ENCODE measurements around the gene METTL27. TPM values are rescaled to one million over a fixed set of nuclear protein-coding genes. Genes with fewer than 3 reads are reported as not detected.
A peak's percentile ranks its signal among the peaks of the same experiment; 100 is the strongest.
"Not testable (repeated sequence)": the region's sequence is repeated elsewhere in the genome, so short reads cannot be mapped to it uniquely, and the experiment has no call there.

METTL27 gene
- total RNA-seq, 1 donor from 2014 or later: 0.99 TPM

DNA sequence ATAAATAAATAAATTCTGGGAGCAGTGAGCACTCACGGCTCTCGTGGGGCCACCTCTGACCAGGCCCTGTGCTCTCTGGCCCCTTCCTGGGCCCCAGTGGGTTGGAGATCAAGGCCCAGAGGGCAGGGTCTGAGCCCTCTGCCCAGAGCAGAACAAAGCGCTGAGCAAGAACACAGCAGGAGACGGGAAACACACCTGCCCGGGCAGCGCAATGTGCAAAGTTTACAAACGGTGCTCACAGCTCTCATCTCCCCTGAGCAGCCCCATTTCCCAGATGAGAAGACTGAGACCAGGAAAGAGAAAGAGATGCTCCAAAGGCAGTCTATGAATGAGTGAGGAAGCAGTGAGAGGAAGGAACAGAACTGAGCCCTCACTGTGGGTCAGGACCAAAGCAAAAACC is 3.0 kb downstream of the METTL27 start:
- no peak for DNase-seq (ENCODE audit: low read depth in 2 of 2)

GRCh38 chr7:73838642-73839041 is 3.7 kb downstream of the METTL27 start:
- no peak for DNase-seq (ENCODE audit: low read depth in 2 of 2)

- DNase-seq (ENCODE audit: low read depth in 2 of 2): not testable (repeated sequence)
Observed at GRCh38 chr7:73837167-73837566, 5.1 kb downstream of the METTL27 start.

GRCh38 chr7:73834626-73835191 is 7.6 kb downstream of the METTL27 start:
- DNase-seq (ENCODE audit: low read depth in 2 of 2): no peak

GRCh38 chr7:73833251-73833919 is 8.9 kb downstream of the METTL27 start:
- DNase-seq (ENCODE audit: low read depth in 2 of 2): no peak

DNA sequence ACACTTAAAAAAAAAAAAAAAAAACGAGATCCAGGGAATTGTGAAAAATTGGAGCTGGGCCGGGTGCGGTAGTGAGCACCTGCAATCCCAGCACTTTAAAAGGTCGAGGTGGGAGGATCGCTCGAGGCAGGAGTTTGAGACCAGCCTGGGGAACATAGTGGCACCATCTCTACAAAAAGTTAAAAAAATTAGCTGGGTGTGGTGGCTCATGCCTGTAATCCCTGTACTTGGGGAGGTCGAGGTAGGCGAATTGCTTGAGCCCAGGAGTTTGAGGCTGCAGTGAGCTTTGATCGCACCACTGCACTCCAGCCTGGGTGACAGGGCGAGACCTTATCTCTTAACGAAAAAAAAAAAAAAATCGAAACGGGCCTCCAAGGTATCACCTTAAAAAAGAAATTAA is 9.5 kb downstream of the METTL27 start:
- no peak for DNase-seq (ENCODE audit: low read depth in 2 of 2)

DNA sequence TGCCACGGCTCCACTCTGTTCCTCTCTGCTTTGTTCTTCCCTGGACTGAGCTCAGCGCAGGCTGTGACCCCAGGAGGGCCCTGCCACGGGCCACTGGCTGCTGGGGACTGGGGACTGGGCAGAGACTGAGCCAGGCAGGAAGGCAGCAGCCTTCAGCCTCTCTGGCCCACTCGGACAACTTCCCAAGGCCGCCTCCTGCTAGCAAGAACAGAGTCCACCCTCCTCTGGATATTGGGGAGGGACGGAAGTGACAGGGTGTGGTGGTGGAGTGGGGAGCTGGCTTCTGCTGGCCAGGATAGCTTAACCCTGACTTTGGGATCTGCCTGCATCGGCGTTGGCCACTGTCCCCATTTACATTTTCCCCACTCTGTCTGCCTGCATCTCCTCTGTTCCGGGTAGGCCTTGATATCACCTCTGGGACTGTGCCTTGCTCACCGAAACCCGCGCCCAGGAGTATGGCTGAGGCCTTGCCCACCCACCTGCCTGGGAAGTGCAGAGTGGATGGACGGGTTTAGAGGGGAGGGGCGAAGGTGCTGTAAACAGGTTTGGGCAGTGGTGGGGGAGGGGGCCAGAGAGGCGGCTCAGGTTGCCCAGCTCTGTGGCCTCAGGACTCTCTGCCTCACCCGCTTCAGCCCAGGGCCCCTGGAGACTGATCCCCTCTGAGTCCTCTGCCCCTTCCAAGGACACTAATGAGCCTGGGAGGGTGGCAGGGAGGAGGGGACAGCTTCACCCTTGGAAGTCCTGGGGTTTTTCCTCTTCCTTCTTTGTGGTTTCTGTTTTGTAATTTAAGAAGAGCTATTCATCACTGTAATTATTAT is 10.3 kb downstream of the METTL27 start:
- DNase-seq (ENCODE audit: low read depth in 2 of 2): no peak

DNA sequence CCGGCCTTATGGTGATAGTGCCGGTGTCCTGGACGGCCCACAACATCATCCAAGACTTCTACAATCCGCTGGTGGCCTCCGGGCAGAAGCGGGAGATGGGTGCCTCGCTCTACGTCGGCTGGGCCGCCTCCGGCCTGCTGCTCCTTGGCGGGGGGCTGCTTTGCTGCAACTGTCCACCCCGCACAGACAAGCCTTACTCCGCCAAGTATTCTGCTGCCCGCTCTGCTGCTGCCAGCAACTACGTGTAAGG is 10.8 kb downstream of the METTL27 start:
- no peak for DNase-seq (ENCODE audit: low read depth in 2 of 2)

- no peak for DNase-seq (ENCODE audit: low read depth in 2 of 2)
Observed at GRCh38 chr7:73830681-73831583, 11.4 kb downstream of the METTL27 start, which contains the start of gene CLDN4. TSS of gene CLDN4 (plus strand) at chr7:73830996. CDS start at chr7:73831202, 206 bp downstream.

GRCh38 chr7:73829921-73830680 is 12.2 kb downstream of the METTL27 start:
- no peak for DNase-seq (ENCODE audit: low read depth in 2 of 2)

GRCh38 chr7:73829505-73829904 is 12.8 kb downstream of the METTL27 start:
- DNase-seq (ENCODE audit: low read depth in 2 of 2): no peak

GRCh38 chr7:73828972-73829371 is 13.3 kb downstream of the METTL27 start:
- no peak for DNase-seq (ENCODE audit: low read depth in 2 of 2)

DNA sequence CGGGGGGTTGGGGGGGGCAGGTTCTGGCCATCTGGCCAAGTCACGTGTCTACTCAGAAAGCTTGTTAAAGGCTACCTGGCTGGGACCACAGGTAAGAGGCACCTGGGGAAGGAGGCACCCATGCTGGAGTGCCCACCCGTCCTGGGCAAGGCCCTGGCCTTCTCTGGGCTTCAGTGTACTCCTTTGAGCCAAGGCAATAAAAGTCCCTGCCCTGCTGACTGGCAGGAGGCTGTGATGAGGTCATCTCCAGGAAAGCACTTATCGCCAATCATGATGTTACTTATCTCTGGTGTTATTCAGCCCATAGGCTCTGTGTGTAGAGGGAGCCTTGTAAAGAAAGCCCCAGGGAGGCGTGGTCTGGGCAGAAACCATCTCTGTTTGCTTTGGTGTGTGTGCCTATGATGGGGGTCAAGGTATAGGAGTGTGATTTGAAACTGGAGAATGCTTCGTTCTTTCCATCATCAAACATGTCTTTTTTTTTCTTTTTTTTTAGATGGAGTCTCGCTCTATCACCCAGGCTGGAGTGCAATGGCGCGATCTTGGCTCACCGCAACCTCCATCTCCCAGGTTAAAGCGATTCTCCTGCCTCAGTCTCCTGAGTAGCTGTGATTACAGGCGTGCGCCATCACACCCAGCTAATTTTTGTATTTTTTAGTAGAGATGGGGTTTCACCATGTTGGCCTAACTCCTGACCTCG is 14.1 kb downstream of the METTL27 start:
- peak; percentile 56 to 69 for DNase-seq (ENCODE audit: low read depth in 2 of 2)

- DNase-seq (ENCODE audit: low read depth in 2 of 2): peak in 1 of 2 donors; percentile 26
Observed at GRCh38 chr7:73827567-73828106, 14.7 kb downstream of the METTL27 start.

- DNase-seq (ENCODE audit: low read depth in 2 of 2): no peak
Observed at GRCh38 chr7:73824986-73825385, 17.3 kb downstream of the METTL27 start.

DNA sequence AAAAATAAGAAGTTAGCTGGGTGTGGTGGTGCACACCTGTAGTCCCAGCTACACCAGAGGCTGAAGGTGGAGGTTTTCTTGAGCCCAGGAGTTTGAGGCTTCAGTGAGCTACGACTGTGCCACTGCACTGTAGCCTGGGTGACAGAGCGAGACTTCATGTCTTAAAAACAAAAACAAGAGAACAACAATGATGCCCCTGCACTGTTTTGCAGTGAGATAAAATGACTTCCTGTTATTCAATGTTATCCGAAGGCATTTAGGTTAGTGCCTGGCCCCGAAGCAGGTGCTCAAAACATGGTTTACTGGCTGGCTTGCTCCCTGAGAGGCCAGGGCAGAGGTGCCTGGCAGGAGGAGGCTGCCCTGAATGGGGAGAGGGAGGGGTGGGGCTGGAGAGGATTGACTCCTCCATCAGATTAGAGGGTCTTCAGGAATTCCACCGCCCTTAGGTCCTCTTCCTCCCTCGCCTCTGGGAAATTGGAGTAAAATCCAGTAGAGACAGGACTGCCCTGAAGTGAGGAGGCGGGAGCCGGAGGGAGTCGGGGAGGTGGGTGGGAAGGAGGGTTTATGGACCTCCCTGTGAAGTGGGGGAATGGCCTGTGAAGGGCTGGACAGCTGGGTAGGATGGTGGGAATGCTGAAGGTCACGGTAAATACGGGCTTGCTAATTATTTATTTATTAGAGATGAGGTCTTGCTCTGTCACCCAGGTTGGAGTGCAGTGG is 18.3 kb downstream of the METTL27 start:
- no peak for DNase-seq (ENCODE audit: low read depth in 2 of 2)

DNA sequence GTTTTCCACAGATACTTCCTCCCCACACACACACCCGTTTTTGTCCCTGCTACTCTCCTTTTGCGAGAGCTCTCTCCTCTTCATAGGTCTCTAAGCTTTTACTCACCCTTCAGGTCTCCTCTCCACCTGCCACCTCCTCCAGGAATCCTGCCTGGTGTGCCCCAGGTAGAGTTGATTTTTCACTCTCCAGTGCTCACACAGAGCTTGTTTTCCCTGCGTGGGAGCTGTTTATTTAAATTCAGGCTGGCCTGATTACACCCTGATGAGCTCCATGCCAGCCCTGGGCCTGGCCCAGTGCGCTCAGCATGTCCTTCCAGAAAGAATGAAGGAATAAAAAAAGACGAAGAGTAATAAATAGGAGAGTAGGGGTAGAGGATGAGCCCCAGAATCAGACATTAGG is 19.1 kb downstream of the METTL27 start:
- DNase-seq (ENCODE audit: low read depth in 2 of 2): no peak

DNA sequence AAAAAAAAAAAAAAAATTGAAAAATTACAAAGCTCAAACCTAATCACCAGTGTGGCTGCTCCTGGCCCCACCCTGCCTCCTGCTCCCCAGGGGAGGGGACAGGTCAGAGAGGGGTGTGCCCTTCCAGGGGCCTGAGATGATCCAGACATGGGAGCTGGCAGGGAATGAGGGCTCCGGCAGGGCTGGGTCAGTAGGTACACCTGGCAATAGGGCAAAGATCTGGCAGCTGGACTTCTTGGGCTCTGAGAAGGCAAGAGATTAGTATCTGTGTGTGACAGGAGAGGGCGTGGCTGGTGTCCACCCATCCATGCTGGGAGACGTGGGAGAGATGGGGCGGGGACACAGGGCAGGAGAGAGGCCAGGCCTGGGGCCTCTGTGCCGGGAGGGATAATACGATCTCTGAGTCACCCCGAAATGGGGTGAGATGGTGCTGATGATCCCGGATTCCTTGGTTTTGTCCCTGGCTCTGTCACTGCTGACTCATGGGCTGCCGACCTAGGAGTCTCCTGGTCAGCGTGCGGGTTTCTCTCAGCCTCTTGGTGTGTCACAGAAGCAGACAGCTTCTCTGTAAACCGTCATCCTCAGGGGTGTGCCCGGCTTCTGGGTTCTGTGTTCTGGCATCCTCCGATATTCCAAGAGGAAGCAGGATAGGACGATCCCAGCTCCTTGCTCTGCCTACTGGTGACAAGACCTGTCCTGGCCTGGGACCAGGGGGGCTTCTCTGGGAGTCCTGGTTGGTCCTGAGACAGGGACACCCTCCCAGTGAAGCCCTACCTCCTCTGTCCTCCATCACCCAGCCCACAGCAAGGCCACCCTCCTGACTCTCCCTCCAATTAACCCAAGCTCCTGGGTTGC is 19.8 kb downstream of the METTL27 start:
- DNase-seq (ENCODE audit: low read depth in 2 of 2): peak in 1 of 2 donors; percentile 76
